K562 (cell line): ENCODE measurements around the gene IL31. TPM values are rescaled to one million over a fixed set of nuclear protein-coding genes. Genes with fewer than 3 reads are reported as not detected.

ENCODE experiments used
- ATAC-seq: fragments of 200-7000 bp; cut with Tn5 transposase; 3 replicates; pipeline ENCODE4 v1.9.1; 2020; ENCODE audit warnings: moderate library complexity
- BruUV-seq: library from RNA; stranded (reverse); fragments of 400-500 nt; replicated peaks from 2 replicates; lab custom pipeline; 2021; lab: Mats Ljungman, UMichigan
- CTCF ChIA-PET: fragments of 300-600 bp; formaldehyde crosslinking; extraction: SDS; loops from one replicate; lab custom pipeline; 2021; ENCODE audit warnings: low intra/inter-chr PET ratio; lab: Yijun Ruan, JAX
- POLR2A ChIA-PET: fragments of 300-600, 350-650 bp; sonication (Branson Sonifier 250); formaldehyde crosslinking; extraction: SDS; loops from one replicate; lab custom pipeline; 2021; ENCODE audit warnings: antibody characterized with exemption, inconsistent platforms; lab: Yijun Ruan, JAX
- DNase-seq, 4 experiments: peaks; one replicate each; pipeline versions ENCODE4 v3.0.0 to v3.0.0-alpha.2; 2011 to 2018; ENCODE audit warnings: low spot score in 3 of 4, mixed read lengths in 3 of 4; ENCODE audit errors: extremely low read depth in 1 of 4
- FAIRE-seq: peaks from 2 replicates; lab custom pipeline; 2011; peaks lifted over from hg19 to GRCh38; lab: Jason Lieb, UNC
- H2AFZ ChIP-seq: 2 replicates; pipeline ENCODE4 v1.6.0; 2011; ENCODE audit warnings: low read depth, low read length, control low read depth, inconsistent platforms
- H3K27ac ChIP-seq: fragments of 200-600 bp; 3 replicates; pipeline ENCODE4 v1.8.0; 2011; ENCODE audit warnings: low read depth, mild to moderate bottlenecking, control low read depth, inconsistent platforms, low read length, moderate library complexity, mixed read lengths; ENCODE audit errors: extremely low read depth
- H3K27me3 ChIP-seq, 2 experiments: fragments of 300-600 bp in 1 of 2; 2 replicates in 1 of 2; 3 replicates in 1 of 2; pipeline versions ENCODE4 v1.6.0 to v1.8.0; 2011; ENCODE audit warnings: inconsistent platforms in 2 of 2, low read length in 2 of 2, mild to moderate bottlenecking in 1 of 2, mixed read lengths in 1 of 2, moderate library complexity in 1 of 2; ENCODE audit not compliant: control insufficient read depth in 2 of 2, insufficient read depth in 2 of 2
- H3K36me3 ChIP-seq: fragments of 300-600 bp; 3 replicates; pipeline ENCODE4 v1.8.0; 2011; ENCODE audit warnings: mild to moderate bottlenecking, low read length, inconsistent platforms; ENCODE audit not compliant: control insufficient read depth, insufficient read depth
- H3K4me1 ChIP-seq, 2 experiments: fragments of 200-600 bp in 1 of 2; replicated peaks in 1 of 2; 2 replicates in 1 of 2; 3 replicates in 1 of 2; pipeline versions ENCODE4 v1.5.1 to v1.8.0; 2011; ENCODE audit warnings: inconsistent platforms in 2 of 2, low read length in 2 of 2, mild to moderate bottlenecking in 1 of 2, mixed read lengths in 1 of 2, moderate library complexity in 1 of 2; ENCODE audit not compliant: control insufficient read depth in 2 of 2, insufficient read depth in 2 of 2
- H3K4me2 ChIP-seq: 2 replicates; pipeline ENCODE4 v1.6.1; 2011; ENCODE audit warnings: low read length, control low read depth, inconsistent platforms, mixed read lengths; ENCODE audit not compliant: insufficient read depth
- H3K4me3 ChIP-seq: fragments of 200-600 bp; sonication (generic), shearing (Covaris generic); 2 replicates; pipeline ENCODE4 v1.5.1; 2016; ENCODE audit warnings: control low read depth, inconsistent platforms
- H3K79me2 ChIP-seq: fragments of 200-600 bp; 3 replicates; pipeline ENCODE4 v1.8.0; 2011; ENCODE audit warnings: low read length, inconsistent platforms; ENCODE audit not compliant: control insufficient read depth, insufficient read depth
- H3K9ac ChIP-seq, 2 experiments: 2 replicates each; pipeline versions ENCODE4 v1.6.0 to v1.6.1; 2011; ENCODE audit warnings: low read depth in 2 of 2, low read length in 2 of 2, control low read depth in 1 of 2, inconsistent platforms in 1 of 2, mild to moderate bottlenecking in 1 of 2, mixed read lengths in 1 of 2; ENCODE audit not compliant: insufficient read depth in 1 of 2
- H3K9me1 ChIP-seq: one replicate; pipeline ENCODE4 v1.6.0; 2011; ENCODE audit warnings: inconsistent platforms, mild to moderate bottlenecking, low read length, moderate library complexity; ENCODE audit not compliant: control insufficient read depth, insufficient read depth
- H3K9me3 ChIP-seq: replicated peaks from 2 replicates; pipeline ENCODE4 v1.5.1; 2011; ENCODE audit warnings: low read depth, low read length, inconsistent platforms; ENCODE audit not compliant: control insufficient read depth, insufficient read depth
- H4K20me1 ChIP-seq: replicated peaks from 2 replicates; pipeline ENCODE4 v1.6.1; 2011; ENCODE audit warnings: low read length, inconsistent platforms, mixed read lengths; ENCODE audit not compliant: control insufficient read depth, insufficient read depth
- ETV1 ChIP-seq: fragments of 450-650 bp; conservative IDR thresholded peaks from 2 replicates; pipeline ENCODE4 v1.6.1; 2016; ENCODE audit warnings: missing genetic modification characterization, control low read depth, low read depth, missing compliant biosample characterization
- FOXK2 ChIP-seq, 2 experiments: fragments of 450-650 bp; IDR thresholded peaks in 1 of 2; conservative IDR thresholded peaks in 1 of 2; 2 replicates each; pipeline ENCODE4 v1.6.1; 2016; ENCODE audit warnings: low read depth in 2 of 2, mild to moderate bottlenecking in 1 of 2
- OTX1 ChIP-seq: fragments of 450-650 bp; formaldehyde crosslinking; IDR thresholded peaks from 2 replicates; pipeline ENCODE4 v1.4.0; 2022; ENCODE audit warnings: mild to moderate bottlenecking
- POLR2A ChIP-seq: fragments of 450-650 bp; conservative IDR thresholded peaks from 2 replicates; pipeline ENCODE4 v1.6.1; 2016
- PTBP1 ChIP-seq: fragments of 200-400 bp; formaldehyde crosslinking; IDR thresholded peaks from 2 replicates; pipeline ENCODE4 v1.6.1; 2017; ENCODE audit warnings: low read depth, low read length
- RBFOX2 ChIP-seq: fragments of 200-400 bp; formaldehyde crosslinking; IDR thresholded peaks from 2 replicates; pipeline ENCODE4 v1.6.1; 2017; ENCODE audit warnings: low read depth, mild to moderate bottlenecking, low read length, moderate library complexity
- RBM22 ChIP-seq: fragments of 200-400 bp; formaldehyde crosslinking; IDR thresholded peaks from 2 replicates; pipeline ENCODE4 v1.6.1; 2018; ENCODE audit warnings: low read length, low read depth; ENCODE audit not compliant: poor library complexity, severe bottlenecking
- ZBTB7A ChIP-seq: IDR thresholded peaks from 2 replicates; pipeline ENCODE4 v1.6.1; 2011; ENCODE audit warnings: low read depth, mild to moderate bottlenecking, low read length, moderate library complexity, borderline replicate concordance; ENCODE audit not compliant: control insufficient read depth
- WGBS: fragments of 100-300 bp; shearing (Covaris generic); methylation state at CpG from one replicate; pipeline ENCODE4 v1.1.6; 2016; ENCODE audit warnings: low coverage, mixed read lengths; ENCODE audit not compliant: insufficient coverage; ENCODE audit errors: missing lambda C conversion rate; 5-methylcytosine and 5-hydroxymethylcytosine counted together
- in situ Hi-C: fragments of 300-500 bp; cut with MboI; formaldehyde crosslinking; loops from 4 replicates; pipeline ENCODE4 v1.15.0; 2018; ENCODE audit warnings: inconsistent platforms, mixed read lengths
- intact Hi-C: fragments of 100-400 bp; cut with micrococcal nuclease; formaldehyde crosslinking; loops from 2 replicates; pipeline ENCODE4 v1.14.2; 2022
- polyA plus RNA-seq, 8 experiments: library from polyadenylated mRNA; depleted of rRNA in 4 of 8; stranded (reverse) in 5 of 8; unstranded in 3 of 8; fragments of >200 nt; fragmentation: Nextera tagmentation in 2 of 8; fragmentation: Illumina TruSeq in 1 of 8; extraction: Ambion mirVana in 2 of 8; extraction: Trizol in 1 of 8; gene quantifications; 2 replicates each; pipeline versions ENCODE4 v1.2.1 to v1.2.3, GENCODE V29; 2011 to 2014; ENCODE audit warnings: inconsistent platforms in 1 of 8, missing spikeins in 1 of 8
- total RNA-seq, 7 experiments: library from RNA; depleted of rRNA in 6 of 7; stranded (reverse); fragments of >200 nt in 6 of 7; fragmentation: Illumina TruSeq in 2 of 7; extraction: Trizol in 2 of 7; gene quantifications; 2 replicates each; pipeline versions ENCODE4 v1.2.1 to v1.2.3, GENCODE V29; 2011 to 2021; ENCODE audit warnings: low replicate concordance in 1 of 7
- TF ChIP-seq, protein P1 (sequence below): fragments of 250-450 bp; sonication (Bioruptor Pico); IDR thresholded peaks from 2 replicates; pipeline ENCODE4 v1.4.0; 2020; ENCODE audit warnings: mild to moderate bottlenecking, moderate library complexity, borderline replicate concordance
- TF ChIP-seq, protein P2 (sequence below): sonication (generic); formaldehyde crosslinking; IDR thresholded peaks from 2 replicates; pipeline ENCODE4 v1.8.1; 2023; ENCODE audit warnings: mild to moderate bottlenecking, missing genetic modification reagents

The IL31 gene
- total and polyA plus RNA-seq, 9 of the 15 experiments (the other 6 are each of a cell fraction or from before 2014, with no cell fraction given): not detected

DNA sequence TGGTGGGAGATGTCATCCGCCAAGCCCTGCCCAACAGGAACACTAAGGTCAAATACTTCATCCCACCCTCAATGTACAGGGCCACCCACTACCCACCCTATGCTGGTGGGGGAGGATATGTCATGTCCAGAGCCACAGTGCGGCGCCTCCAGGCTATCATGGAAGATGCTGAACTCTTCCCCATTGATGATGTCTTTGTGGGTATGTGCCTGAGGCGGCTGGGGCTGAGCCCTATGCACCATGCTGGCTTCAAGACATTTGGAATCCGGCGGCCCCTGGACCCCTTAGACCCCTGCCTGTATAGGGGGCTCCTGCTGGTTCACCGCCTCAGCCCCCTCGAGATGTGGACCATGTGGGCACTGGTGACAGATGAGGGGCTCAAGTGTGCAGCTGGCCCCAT is 33.0 kb upstream of the IL31 start:
- POLR2A ChIA-PET: interaction anchor here (1.1 to 11.2 kb wide), 2 partner anchors 9 to 15 kb away, joined by 3 to 149 read pairs; partner anchors contain the start of gene DIABLO

DNA sequence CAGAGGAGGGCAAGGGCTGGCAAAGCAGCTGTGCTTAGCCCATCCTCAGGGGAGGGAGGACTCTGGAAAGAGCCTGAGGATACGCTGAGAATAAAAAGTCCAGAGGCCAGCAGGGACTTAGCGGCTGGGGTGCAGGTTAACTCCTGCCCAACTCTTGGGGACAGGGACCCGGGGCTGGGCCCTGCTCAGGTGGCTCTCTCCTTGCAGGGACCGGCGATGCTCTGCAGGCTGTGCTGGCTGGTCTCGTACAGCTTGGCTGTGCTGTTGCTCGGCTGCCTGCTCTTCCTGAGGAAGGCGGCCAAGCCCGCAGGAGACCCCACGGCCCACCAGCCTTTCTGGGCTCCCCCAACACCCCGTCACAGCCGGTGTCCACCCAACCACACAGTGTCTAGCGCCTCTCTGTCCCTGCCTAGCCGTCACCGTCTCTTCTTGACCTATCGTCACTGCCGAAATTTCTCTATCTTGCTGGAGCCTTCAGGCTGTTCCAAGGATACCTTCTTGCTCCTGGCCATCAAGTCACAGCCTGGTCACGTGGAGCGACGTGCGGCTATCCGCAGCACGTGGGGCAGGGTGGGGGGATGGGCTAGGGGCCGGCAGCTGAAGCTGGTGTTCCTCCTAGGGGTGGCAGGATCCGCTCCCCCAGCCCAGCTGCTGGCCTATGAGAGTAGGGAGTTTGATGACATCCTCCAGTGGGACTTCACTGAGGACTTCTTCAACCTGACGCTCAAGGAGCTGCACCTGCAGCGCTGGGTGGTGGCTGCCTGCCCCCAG is 32.3 kb upstream of the IL31 start:
- H3K36me3 ChIP-seq: peaks cover 37% of the 10 kb centered on the region
- BruUV-seq: no TSS peak
- WGBS: 74% methylated on average over 25 of the region's 27 CpGs
- FAIRE-seq: no peak
- no peak overlapping the region for H3K4me3 ChIP-seq
- no peaks in the 10 kb centered on the region for H3K9me3 ChIP-seq
- H3K9me1 ChIP-seq: no peaks in the 10 kb centered on the region
- no peak overlapping the region for H2AFZ ChIP-seq
- in situ Hi-C loops (no loop called here), intact Hi-C loops (no loop called here)
- no peaks in the 10 kb centered on the region; the same call in 1 of the 2 replicates for H4K20me1 ChIP-seq
- no peaks in the 10 kb centered on the region for H3K27me3 ChIP-seq
- ATAC-seq: peak; percentile 12
- POLR2A ChIA-PET: interaction anchor here (0.6 to 11.2 kb wide), 7 partner anchors 8 to 152 kb away, joined by 3 to 149 read pairs (median 3); partner anchors contain the start of gene DIABLO
- CTCF ChIA-PET: no interaction called here
- H3K4me1 ChIP-seq: peaks cover 7 to 44% of the 10 kb centered on the region in 2 experiments; a peak in 3 of 5 replicates
- H3K9ac ChIP-seq: peak overlapping the region in 1 of 2 experiments; percentile 71; a peak in 1 of 4 replicates
- no peaks in the 10 kb centered on the region for H3K79me2 ChIP-seq
- DNase-seq: no peak
- H3K4me2 ChIP-seq: no peak overlapping the region
- no peak overlapping the region for H3K27ac ChIP-seq
- TF ChIP-seq, protein P1, sequence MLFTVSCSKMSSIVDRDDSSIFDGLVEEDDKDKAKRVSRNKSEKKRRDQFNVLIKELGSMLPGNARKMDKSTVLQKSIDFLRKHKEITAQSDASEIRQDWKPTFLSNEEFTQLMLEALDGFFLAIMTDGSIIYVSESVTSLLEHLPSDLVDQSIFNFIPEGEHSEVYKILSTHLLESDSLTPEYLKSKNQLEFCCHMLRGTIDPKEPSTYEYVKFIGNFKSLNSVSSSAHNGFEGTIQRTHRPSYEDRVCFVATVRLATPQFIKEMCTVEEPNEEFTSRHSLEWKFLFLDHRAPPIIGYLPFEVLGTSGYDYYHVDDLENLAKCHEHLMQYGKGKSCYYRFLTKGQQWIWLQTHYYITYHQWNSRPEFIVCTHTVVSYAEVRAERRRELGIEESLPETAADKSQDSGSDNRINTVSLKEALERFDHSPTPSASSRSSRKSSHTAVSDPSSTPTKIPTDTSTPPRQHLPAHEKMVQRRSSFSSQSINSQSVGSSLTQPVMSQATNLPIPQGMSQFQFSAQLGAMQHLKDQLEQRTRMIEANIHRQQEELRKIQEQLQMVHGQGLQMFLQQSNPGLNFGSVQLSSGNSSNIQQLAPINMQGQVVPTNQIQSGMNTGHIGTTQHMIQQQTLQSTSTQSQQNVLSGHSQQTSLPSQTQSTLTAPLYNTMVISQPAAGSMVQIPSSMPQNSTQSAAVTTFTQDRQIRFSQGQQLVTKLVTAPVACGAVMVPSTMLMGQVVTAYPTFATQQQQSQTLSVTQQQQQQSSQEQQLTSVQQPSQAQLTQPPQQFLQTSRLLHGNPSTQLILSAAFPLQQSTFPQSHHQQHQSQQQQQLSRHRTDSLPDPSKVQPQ (CRISPR knock-in tag): no peak
- TF ChIP-seq ETV1: no peak
- TF ChIP-seq OTX1 (CRISPR knock-in tag): no peak
- peak; percentile 43; the same call in 1 of the 2 replicates for TF ChIP-seq ZBTB7A
- TF ChIP-seq RBM22: peak; percentile 62
- TF ChIP-seq FOXK2 (conservative IDR thresholded peaks at IDR 0.05 in 1 of 2, IDR thresholded peaks at IDR 0.05 in 1 of 2; ENCODE audit: low read depth in 2 of 2): no peak
- TF ChIP-seq, protein P2, sequence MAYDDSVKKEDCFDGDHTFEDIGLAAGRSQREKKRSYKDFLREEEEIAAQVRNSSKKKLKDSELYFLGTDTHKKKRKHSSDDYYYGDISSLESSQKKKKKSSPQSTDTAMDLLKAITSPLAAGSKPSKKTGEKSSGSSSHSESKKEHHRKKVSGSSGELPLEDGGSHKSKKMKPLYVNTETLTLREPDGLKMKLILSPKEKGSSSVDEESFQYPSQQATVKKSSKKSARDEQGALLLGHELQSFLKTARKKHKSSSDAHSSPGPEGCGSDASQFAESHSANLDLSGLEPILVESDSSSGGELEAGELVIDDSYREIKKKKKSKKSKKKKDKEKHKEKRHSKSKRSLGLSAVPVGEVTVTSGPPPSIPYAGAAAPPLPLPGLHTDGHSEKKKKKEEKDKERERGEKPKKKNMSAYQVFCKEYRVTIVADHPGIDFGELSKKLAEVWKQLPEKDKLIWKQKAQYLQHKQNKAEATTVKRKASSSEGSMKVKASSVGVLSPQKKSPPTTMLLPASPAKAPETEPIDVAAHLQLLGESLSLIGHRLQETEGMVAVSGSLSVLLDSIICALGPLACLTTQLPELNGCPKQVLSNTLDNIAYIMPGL (CRISPR knock-in tag): no peak

More for the DNA sequence above, 33.0 kb upstream of the IL31 start:
- no TSS peak for BruUV-seq
- Histone ChIP-seq H3K79me2 (no peaks in the 10 kb centered on the region), H3K27ac (no peak overlapping the region), H3K4me3 (no peak overlapping the region), H3K4me2 (no peak overlapping the region), H3K4me1 (peaks cover 7 to 41% of the 10 kb centered on the region in 2 experiments; a peak in 3 of 5 replicates), H3K9me1 (no peaks in the 10 kb centered on the region), H2AFZ (no peak overlapping the region), H4K20me1 (no peaks in the 10 kb centered on the region; the same call in 1 of the 2 replicates), H3K9me3 (no peaks in the 10 kb centered on the region), H3K27me3 (no peaks in the 10 kb centered on the region), H3K9ac (peak overlapping the region in 1 of 2 experiments; percentile 71; a peak in 1 of 4 replicates), H3K36me3 (peaks cover 44% of the 10 kb centered on the region)
- CTCF ChIA-PET: no interaction called here
- TF ChIP-seq PTBP1 (no peak), RBFOX2 (peak; percentile 20; the same call in 1 of the 2 replicates), POLR2A (0 out of 2 replicates have a peak, but pooled peaks have one; percentile 36)
- in situ Hi-C loops (no loop called here), intact Hi-C loops (no loop called here)
- peak; percentile 6 for FAIRE-seq
- ATAC-seq: no peak
- 81% methylated on average over 7 of the region's 8 CpGs for WGBS
- no peak for DNase-seq
